RWPE2 (cell line): ENCODE data around the gene ARHGAP10.
A peak's percentile ranks its signal among the peaks of the same experiment; 100 is the strongest.

Source experiments
- ATAC-seq: fragments of 200-7000 bp; cut with Tn5 transposase; 3 replicates; pipeline ENCODE4 v1.9.1; 2021; ENCODE audit warnings: low read depth
- DNase-seq: peaks from one replicate; pipeline ENCODE4 v3.0.0-alpha.2; 2020; ENCODE audit warnings: low spot score
- H3K27ac ChIP-seq: fragments of 450-650 bp; 2 replicates; pipeline ENCODE4 v1.5.1; 2017; ENCODE audit warnings: mild to moderate bottlenecking; ENCODE audit not compliant: poor library complexity, severe bottlenecking
- H3K27me3 ChIP-seq: fragments of 250-450 bp; sonication (Bioruptor Pico); 2 replicates; pipeline ENCODE4 v1.5.1; 2021; ENCODE audit warnings: mild to moderate bottlenecking, moderate library complexity; ENCODE audit not compliant: insufficient read depth, poor library complexity, severe bottlenecking
- H3K36me3 ChIP-seq: fragments of 250-450 bp; sonication (Bioruptor Pico); 2 replicates; pipeline ENCODE4 v1.5.1; 2020; ENCODE audit warnings: low read depth, mild to moderate bottlenecking, moderate library complexity
- H3K4me1 ChIP-seq: fragments of 250-450 bp; sonication (Bioruptor Pico); 2 replicates; pipeline ENCODE4 v1.5.1; 2021; ENCODE audit warnings: mild to moderate bottlenecking, moderate library complexity; ENCODE audit not compliant: insufficient read depth, poor library complexity, severe bottlenecking
- H3K4me3 ChIP-seq: fragments of 250-450 bp; sonication (Bioruptor Pico); 2 replicates; pipeline ENCODE4 v1.5.1; 2021; ENCODE audit warnings: mild to moderate bottlenecking, moderate library complexity; ENCODE audit not compliant: severe bottlenecking
- H3K9me3 ChIP-seq: fragments of 250-450 bp; sonication (Bioruptor Pico); 2 replicates; pipeline ENCODE4 v1.5.1; 2021; ENCODE audit warnings: mild to moderate bottlenecking, moderate library complexity; ENCODE audit not compliant: severe bottlenecking
- CTCF ChIP-seq: fragments of 450-650 bp; IDR thresholded peaks from one replicate; pipeline ENCODE4 v1.5.1; 2017; ENCODE audit warnings: mild to moderate bottlenecking, moderate library complexity; ENCODE audit not compliant: poor library complexity, severe bottlenecking

ARHGAP10 gene

GRCh38 chr4:147913137-147913536 is 181.2 kb downstream of the ARHGAP10 start:
- Histone ChIP-seq H3K4me3 (no peak overlapping the region), H3K27me3 (no peaks in the 10 kb centered on the region), H3K9me3 (no peaks in the 10 kb centered on the region), H3K36me3 (peaks cover 20% of the 10 kb centered on the region), H3K27ac (no peak overlapping the region), H3K4me1 (no peaks in the 10 kb centered on the region)
- ATAC-seq = no peak
- DNase-seq = no peak
- no peak for TF ChIP-seq CTCF

- no peak for TF ChIP-seq CTCF
Measured at GRCh38 chr4:147916351-147916750, 184.5 kb downstream of the ARHGAP10 start.

GRCh38 chr4:147923381-147923780 is 191.5 kb downstream of the ARHGAP10 start:
- no peak for ATAC-seq
- no peaks in the 10 kb centered on the region for H3K36me3 ChIP-seq

More at GRCh38 chr4:147916351-147916750, 184.5 kb downstream of the ARHGAP10 start:
- Histone ChIP-seq H3K4me1 (no peaks in the 10 kb centered on the region), H3K27ac (no peak overlapping the region), H3K9me3 (no peaks in the 10 kb centered on the region), H3K36me3 (peaks cover 20% of the 10 kb centered on the region), H3K4me3 (no peak overlapping the region), H3K27me3 (no peaks in the 10 kb centered on the region)
- no peak for ATAC-seq
- no peak for DNase-seq

GRCh38 chr4:147923854-147924253 is 192.0 kb downstream of the ARHGAP10 start:
- no peak for TF ChIP-seq CTCF
- no peak overlapping the region for H3K4me3 ChIP-seq
- H3K9me3 ChIP-seq = no peaks in the 10 kb centered on the region
- H3K27ac ChIP-seq = no peak overlapping the region
- ATAC-seq (no peak), DNase-seq (no peak)
- H3K36me3 ChIP-seq = no peaks in the 10 kb centered on the region
- no peaks in the 10 kb centered on the region for H3K4me1 ChIP-seq
- no peaks in the 10 kb centered on the region for H3K27me3 ChIP-seq

More at GRCh38 chr4:147923381-147923780, 191.5 kb downstream of the ARHGAP10 start:
- H3K9me3 ChIP-seq = no peaks in the 10 kb centered on the region
- TF ChIP-seq CTCF = no peak
- DNase-seq = no peak
- no peaks in the 10 kb centered on the region for H3K4me1 ChIP-seq
- H3K27me3 ChIP-seq = no peaks in the 10 kb centered on the region
- no peak overlapping the region for H3K4me3 ChIP-seq
- H3K27ac ChIP-seq = no peak overlapping the region

- no peak for DNase-seq
Measured at GRCh38 chr4:147924604-147925412, 192.9 kb downstream of the ARHGAP10 start.

More at GRCh38 chr4:147924604-147925412, 192.9 kb downstream of the ARHGAP10 start:
- H3K9me3 ChIP-seq = no peaks in the 10 kb centered on the region
- no peaks in the 10 kb centered on the region for H3K27me3 ChIP-seq
- no peaks in the 10 kb centered on the region for H3K4me1 ChIP-seq
- H3K36me3 ChIP-seq = no peaks in the 10 kb centered on the region
- no peak overlapping the region for H3K4me3 ChIP-seq
- no peak overlapping the region for H3K27ac ChIP-seq
- TF ChIP-seq CTCF = peak; percentile 43
- 0 out of 3 replicates have a peak, but pooled peaks have one; percentile 51 for ATAC-seq
